Keratinocyte (primary cell): Measurements from ENCODE around the gene LY6G6C. TPM values are rescaled to one million over a fixed set of nuclear protein-coding genes. Genes with fewer than 3 reads are reported as not detected.

Experiments used
- DNase-seq: peaks from one replicate; pipeline ENCODE4 v3.0.0-alpha.2; 2011; ENCODE audit warnings: low read depth, missing footprints, low spot score
- FAIRE-seq: peaks from 2 replicates; lab custom pipeline; 2011; peaks lifted over from hg19 to GRCh38; lab: Jason Lieb, UNC
- H2AFZ ChIP-seq: 2 replicates; pipeline ENCODE4 v1.6.0; 2012; ENCODE audit warnings: low read length, control low read depth, inconsistent platforms; ENCODE audit not compliant: control insufficient read depth
- H3K27ac ChIP-seq: 2 replicates; pipeline ENCODE4 v1.5.1; 2011; ENCODE audit warnings: low read length; ENCODE audit not compliant: control insufficient read depth, insufficient read depth
- H3K27me3 ChIP-seq: 3 replicates; pipeline ENCODE4 v1.6.0; 2011; ENCODE audit warnings: low read length; ENCODE audit not compliant: control insufficient read depth, insufficient read depth; ENCODE audit errors: extremely low read depth
- H3K36me3 ChIP-seq, 2 experiments: 2 replicates in 1 of 2; 3 replicates in 1 of 2; pipeline ENCODE4 v1.5.1; 2011; ENCODE audit warnings: low read length in 2 of 2, mild to moderate bottlenecking in 1 of 2; ENCODE audit not compliant: control insufficient read depth in 2 of 2, insufficient read depth in 2 of 2; ENCODE audit errors: extremely low read depth in 1 of 2
- H3K4me1 ChIP-seq: 3 replicates; pipeline ENCODE4 v1.5.1; 2011; ENCODE audit warnings: low read length; ENCODE audit not compliant: control insufficient read depth, insufficient read depth; ENCODE audit errors: extremely low read depth
- H3K4me2 ChIP-seq: 3 replicates; pipeline ENCODE4 v1.6.0; 2011; ENCODE audit warnings: low read depth, low read length; ENCODE audit not compliant: control insufficient read depth, insufficient read depth; ENCODE audit errors: extremely low read depth
- H3K4me3 ChIP-seq, 3 experiments: fragments of 200-600 bp in 1 of 3; sonication (generic) in 1 of 3; 2 replicates in 2 of 3; 3 replicates in 1 of 3; pipeline ENCODE4 v1.5.1; 2011 to 2016; ENCODE audit warnings: low read length in 3 of 3, mild to moderate bottlenecking in 3 of 3, control low read depth in 2 of 3, inconsistent platforms in 1 of 3, low read depth in 1 of 3, mixed read lengths in 1 of 3, mixed run types in 1 of 3, moderate library complexity in 1 of 3; ENCODE audit not compliant: control insufficient read depth in 2 of 3, insufficient read depth in 2 of 3; ENCODE audit errors: extremely low read depth in 1 of 3
- H3K79me2 ChIP-seq: 2 replicates; pipeline ENCODE4 v1.6.0; 2012; ENCODE audit warnings: low read length; ENCODE audit not compliant: control insufficient read depth, insufficient read depth
- H3K9ac ChIP-seq: 3 replicates; pipeline ENCODE4 v1.6.0; 2011; ENCODE audit warnings: low read length; ENCODE audit not compliant: control insufficient read depth, insufficient read depth; ENCODE audit errors: extremely low read depth
- H3K9me1 ChIP-seq: 3 replicates; pipeline ENCODE4 v1.6.0; 2011; ENCODE audit warnings: low read length; ENCODE audit not compliant: control insufficient read depth, insufficient read depth; ENCODE audit errors: extremely low read depth
- H3K9me3 ChIP-seq: 2 replicates; pipeline ENCODE4 v1.5.1; 2012; ENCODE audit warnings: low read depth, low read length; ENCODE audit not compliant: control insufficient read depth
- H4K20me1 ChIP-seq: 3 replicates; pipeline ENCODE4 v1.6.0; 2011; ENCODE audit warnings: low read length; ENCODE audit not compliant: control insufficient read depth, insufficient read depth; ENCODE audit errors: extremely low read depth
- EZH2 ChIP-seq: IDR thresholded peaks from one replicate; pipeline ENCODE4 v1.6.1; 2012; ENCODE audit warnings: inconsistent platforms, mild to moderate bottlenecking, low read length, moderate library complexity
- dilution Hi-C: fragments of 300-500 bp; cut with MboI; formaldehyde crosslinking; loops from one replicate; pipeline ENCODE4 v1.7.0; 2020; ENCODE audit warnings: low sequenced_read_pairs; ENCODE audit not compliant: extremely low pct_ligation_motif_present
- polyA plus RNA-seq, 5 experiments: library from polyadenylated mRNA; depleted of rRNA in 3 of 5; stranded (reverse) in 3 of 5; stranded (forward) in 1 of 5; unstranded in 1 of 5; fragments of >200 nt; gene quantifications; 1 replicate in 1 of 5; 2 replicates in 3 of 5; 3 replicates in 1 of 5; pipeline versions ENCODE4 v1.2.1 to v1.2.3, GENCODE V29; 2011 to 2012; ENCODE audit warnings: missing spikeins in 2 of 5, low read depth in 1 of 5, low replicate concordance in 1 of 5
- TF ChIP-seq, protein P1 (sequence below), 3 experiments: IDR thresholded peaks in 1 of 3; conservative IDR thresholded peaks in 1 of 3; optimal IDR thresholded peaks in 1 of 3; 2 replicates in 2 of 3; 3 replicates in 1 of 3; pipeline versions ENCODE3 to v1.5.1; 2011; ENCODE audit warnings: low read length in 3 of 3, mild to moderate bottlenecking in 3 of 3, moderate library complexity in 2 of 3, control low read depth in 1 of 3, inconsistent platforms in 1 of 3; ENCODE audit not compliant: insufficient read depth in 2 of 3; ENCODE audit errors: extremely low read depth in 1 of 3

LY6G6C gene
- polyA plus RNA-seq, 1 donor (not counting 4 experiments of a cell fraction or from before 2014, with no cell fraction given) = 2.4 TPM

DNA sequence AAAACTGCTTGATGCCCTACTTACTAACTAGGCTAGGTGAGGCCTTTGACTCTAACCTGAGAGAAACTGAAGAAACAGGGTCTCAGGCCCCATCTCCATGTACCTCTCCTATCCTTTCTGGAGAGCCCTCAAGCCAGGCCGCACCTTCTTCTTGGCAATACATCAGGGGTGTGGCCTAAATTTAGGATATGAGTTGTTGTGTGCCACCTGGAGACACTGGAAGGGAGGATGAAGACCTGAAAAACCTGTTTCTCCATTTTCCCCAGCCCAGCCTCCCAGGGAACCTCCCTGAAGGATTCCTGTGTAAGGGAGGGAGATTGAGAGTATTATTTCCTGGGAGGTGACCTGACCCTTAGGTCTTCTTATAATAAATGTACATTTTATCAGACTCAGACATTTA, 3.3 kb downstream of the LY6G6C start:
- Histone ChIP-seq H4K20me1 (no peaks in the 10 kb centered on the region), H3K4me1 (peaks cover 31% of the 10 kb centered on the region), H3K9ac (no peak overlapping the region), H3K27me3 (no peaks in the 10 kb centered on the region), H3K9me3 (no peaks in the 10 kb centered on the region), H3K27ac (peak overlapping the region; percentile 66), H3K36me3 (peaks cover 0 to 4% of the 10 kb centered on the region in 2 experiments), H3K4me3 (peak overlapping the region in 1 of 3 experiments; percentile 49), H3K9me1 (peaks cover 5% of the 10 kb centered on the region), H3K79me2 (no peaks in the 10 kb centered on the region), H2AFZ (no peak overlapping the region), H3K4me2 (peak overlapping the region; percentile 77)
- dilution Hi-C loops = no loop called here
- DNase-seq (no peak), FAIRE-seq (peak; percentile 84)
- TF ChIP-seq, protein P1, sequence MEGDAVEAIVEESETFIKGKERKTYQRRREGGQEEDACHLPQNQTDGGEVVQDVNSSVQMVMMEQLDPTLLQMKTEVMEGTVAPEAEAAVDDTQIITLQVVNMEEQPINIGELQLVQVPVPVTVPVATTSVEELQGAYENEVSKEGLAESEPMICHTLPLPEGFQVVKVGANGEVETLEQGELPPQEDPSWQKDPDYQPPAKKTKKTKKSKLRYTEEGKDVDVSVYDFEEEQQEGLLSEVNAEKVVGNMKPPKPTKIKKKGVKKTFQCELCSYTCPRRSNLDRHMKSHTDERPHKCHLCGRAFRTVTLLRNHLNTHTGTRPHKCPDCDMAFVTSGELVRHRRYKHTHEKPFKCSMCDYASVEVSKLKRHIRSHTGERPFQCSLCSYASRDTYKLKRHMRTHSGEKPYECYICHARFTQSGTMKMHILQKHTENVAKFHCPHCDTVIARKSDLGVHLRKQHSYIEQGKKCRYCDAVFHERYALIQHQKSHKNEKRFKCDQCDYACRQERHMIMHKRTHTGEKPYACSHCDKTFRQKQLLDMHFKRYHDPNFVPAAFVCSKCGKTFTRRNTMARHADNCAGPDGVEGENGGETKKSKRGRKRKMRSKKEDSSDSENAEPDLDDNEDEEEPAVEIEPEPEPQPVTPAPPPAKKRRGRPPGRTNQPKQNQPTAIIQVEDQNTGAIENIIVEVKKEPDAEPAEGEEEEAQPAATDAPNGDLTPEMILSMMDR (optimal IDR thresholded peaks at IDR 0.05 in 1 of 3, IDR thresholded peaks at IDR 0.05 in 1 of 3, conservative IDR thresholded peaks at IDR 0.05 in 1 of 3; ENCODE audit: extremely low read depth in 1 of 3, insufficient read depth in 2 of 3, low read length in 3 of 3) = no peak
- no peak for TF ChIP-seq EZH2

DNA sequence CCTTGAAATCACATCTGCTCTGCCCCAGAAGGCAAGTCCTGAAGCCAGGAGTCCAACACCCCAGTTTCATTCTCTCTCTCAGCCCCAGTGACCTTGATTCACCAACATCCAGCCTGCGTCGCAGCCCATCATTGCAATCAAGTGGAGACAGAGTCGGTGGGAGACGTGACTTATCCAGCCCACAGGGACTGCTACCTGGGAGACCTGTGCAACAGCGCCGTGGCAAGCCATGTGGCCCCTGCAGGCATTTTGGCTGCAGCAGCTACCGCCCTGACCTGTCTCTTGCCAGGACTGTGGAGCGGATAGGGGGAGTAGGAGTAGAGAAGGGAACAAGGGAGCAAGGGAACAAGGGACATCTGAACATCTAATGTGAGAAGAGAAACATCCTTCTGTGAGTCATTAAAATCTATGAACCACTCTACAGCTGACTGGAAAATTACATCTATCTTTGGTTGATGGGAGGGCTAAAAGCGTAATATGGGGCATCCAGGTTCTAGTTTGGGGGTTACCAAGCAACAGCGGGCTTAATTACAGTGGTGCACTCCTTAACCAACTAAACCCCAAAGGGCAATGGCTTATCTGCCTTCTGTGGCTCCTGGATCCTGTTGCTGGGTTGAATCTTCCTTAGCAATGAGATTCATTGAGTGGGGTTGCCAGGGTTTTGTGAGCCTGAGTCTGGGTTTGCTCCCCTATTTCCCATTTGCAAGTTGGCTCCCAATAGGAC, 3.9 kb downstream of the LY6G6C start:
- peak overlapping the region; percentile 60 for H2AFZ ChIP-seq
- DNase-seq (no peak), FAIRE-seq (no peak)
- peak overlapping the region; percentile 41 for H3K27ac ChIP-seq
- H3K4me2 ChIP-seq = peak overlapping the region; percentile 77
- no peaks in the 10 kb centered on the region for H3K9me3 ChIP-seq
- H3K9me1 ChIP-seq = peaks cover 5% of the 10 kb centered on the region
- no peaks in the 10 kb centered on the region for H3K79me2 ChIP-seq
- peaks cover 32% of the 10 kb centered on the region for H3K4me1 ChIP-seq
- no peak overlapping the region for H3K9ac ChIP-seq
- no peak for TF ChIP-seq EZH2
- TF ChIP-seq, protein P1 (optimal IDR thresholded peaks at IDR 0.05 in 1 of 3, IDR thresholded peaks at IDR 0.05 in 1 of 3, conservative IDR thresholded peaks at IDR 0.05 in 1 of 3; ENCODE audit: extremely low read depth in 1 of 3, insufficient read depth in 2 of 3, low read length in 3 of 3) = peak; percentile 34 to 67 (median 47)
- no peaks in the 10 kb centered on the region for H3K27me3 ChIP-seq
- no peaks in the 10 kb centered on the region for H4K20me1 ChIP-seq
- peak overlapping the region in 1 of 3 experiments; percentile 15 for H3K4me3 ChIP-seq
- dilution Hi-C loops = no loop called here
- peaks cover 0 to 4% of the 10 kb centered on the region in 2 experiments for H3K36me3 ChIP-seq
